Subcutaneous abdominal adipose tissue (tissue), 5 donors: ENCODE results near the gene MGA.

Source experiments
- H3K27ac ChIP-seq: one replicate; pipeline ENCODE4 v1.7.0; 2013; ENCODE audit warnings: low read depth, mild to moderate bottlenecking, inconsistent platforms, low read length, moderate library complexity
- H3K27me3 ChIP-seq, 5 donors: one replicate each; pipeline ENCODE4 v1.7.0; 2013; ENCODE audit warnings: low read length in 5 of 5, inconsistent platforms in 1 of 5; ENCODE audit not compliant: control insufficient read depth in 5 of 5, insufficient read depth in 4 of 5
- H3K36me3 ChIP-seq, 5 donors: one replicate each; pipeline ENCODE4 v1.7.0; 2013; ENCODE audit warnings: low read length in 5 of 5; ENCODE audit not compliant: control insufficient read depth in 5 of 5, insufficient read depth in 5 of 5
- H3K4me1 ChIP-seq, 5 donors: one replicate each; pipeline ENCODE4 v1.7.0; 2013; ENCODE audit warnings: low read length in 5 of 5, mild to moderate bottlenecking in 3 of 5, moderate library complexity in 1 of 5; ENCODE audit not compliant: control insufficient read depth in 5 of 5, insufficient read depth in 5 of 5
- H3K4me3 ChIP-seq, 5 donors: one replicate each; pipeline ENCODE4 v1.7.0; 2013; ENCODE audit warnings: low read length in 5 of 5, low read depth in 1 of 5
- H3K9ac ChIP-seq, 5 donors: one replicate each; pipeline ENCODE4 v1.7.0; 2013; ENCODE audit warnings: low read length in 5 of 5, mild to moderate bottlenecking in 4 of 5, moderate library complexity in 3 of 5
- H3K9me3 ChIP-seq, 5 donors: one replicate each; pipeline ENCODE4 v1.7.0; 2013; ENCODE audit warnings: low read length in 5 of 5; ENCODE audit not compliant: control insufficient read depth in 5 of 5
- donor health status: healthy.
- donor health status: healthy.
- donor health status: healthy.
- donor health status: healthy.
- donor health status: healthy.

Gene MGA

DNA sequence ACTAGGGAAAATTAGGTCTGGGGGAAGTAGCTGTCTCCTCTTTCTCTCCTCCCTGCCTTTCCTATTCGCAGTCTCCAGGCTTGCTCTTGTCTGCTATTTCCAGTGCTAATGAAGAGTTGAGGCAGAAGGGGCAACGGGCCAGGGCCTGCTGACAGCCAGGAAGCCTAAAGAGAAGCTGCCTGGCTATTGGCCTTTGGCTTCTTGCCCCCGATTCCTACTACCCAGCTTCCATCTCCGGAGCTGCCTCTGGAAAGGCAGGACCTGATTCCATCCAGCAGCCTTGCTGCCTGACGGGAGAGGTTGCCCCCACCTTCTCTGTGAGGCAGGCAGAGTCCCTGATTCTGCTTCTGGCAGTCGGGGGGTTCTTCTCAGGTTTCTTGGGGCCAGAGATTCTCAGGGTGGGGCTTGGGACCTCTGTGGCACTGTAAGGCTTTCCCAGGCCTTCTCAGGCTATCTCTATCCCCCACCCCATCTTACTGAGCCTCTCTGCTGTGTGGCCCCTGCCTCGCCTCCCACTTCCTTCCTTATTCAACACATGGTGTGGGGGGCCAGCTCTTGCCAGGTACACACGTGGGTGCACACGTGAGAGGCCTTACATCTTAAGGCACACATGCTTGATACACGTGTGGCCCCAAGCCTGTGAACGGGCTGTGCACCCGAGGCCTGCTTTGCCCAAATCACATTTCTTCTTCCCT is 149.5 kb downstream of the MGA start:
- Histone ChIP-seq H3K27ac (no peak overlapping the region), H3K9ac (no peak overlapping the region), H3K4me1 (peaks cover 0 to 13% (median 0%) of the 10 kb centered on the region in 5 donors), H3K36me3 (peaks cover 0 to 33% (median 29%) of the 10 kb centered on the region in 5 donors), H3K9me3 (no peaks in the 10 kb centered on the region), H3K27me3 (no peaks in the 10 kb centered on the region), H3K4me3 (no peak overlapping the region)

GRCh38 chr15:41810651-41811431 is 150.6 kb downstream of the MGA start:
- H3K27ac ChIP-seq: no peak overlapping the region
- no peaks in the 10 kb centered on the region for H3K27me3 ChIP-seq
- H3K4me1 ChIP-seq: peaks cover 0 to 13% (median 0%) of the 10 kb centered on the region in 5 donors
- no peaks in the 10 kb centered on the region for H3K9me3 ChIP-seq
- H3K4me3 ChIP-seq: no peak overlapping the region
- H3K36me3 ChIP-seq: peaks cover 0 to 40% (median 35%) of the 10 kb centered on the region in 5 donors
- no peak overlapping the region for H3K9ac ChIP-seq

- Histone ChIP-seq H3K36me3 (peaks cover 0 to 44% (median 38%) of the 10 kb centered on the region in 5 donors), H3K9me3 (no peaks in the 10 kb centered on the region), H3K9ac (no peak overlapping the region), H3K4me1 (peaks cover 0 to 13% (median 0%) of the 10 kb centered on the region in 5 donors), H3K27me3 (no peaks in the 10 kb centered on the region), H3K4me3 (no peak overlapping the region), H3K27ac (no peak overlapping the region)
Measured at GRCh38 chr15:41811432-41812195, 151.4 kb downstream of the MGA start.

- H3K9me3 ChIP-seq: no peaks in the 10 kb centered on the region
- H3K36me3 ChIP-seq: peaks cover 0 to 57% (median 50%) of the 10 kb centered on the region in 5 donors
- no peak overlapping the region for H3K27ac ChIP-seq
- H3K4me1 ChIP-seq: peaks cover 0 to 13% (median 0%) of the 10 kb centered on the region in 5 donors
- H3K9ac ChIP-seq: no peak overlapping the region
- H3K4me3 ChIP-seq: no peak overlapping the region
- H3K27me3 ChIP-seq: no peaks in the 10 kb centered on the region
Measured at GRCh38 chr15:41812820-41813375, 152.7 kb downstream of the MGA start.

DNA sequence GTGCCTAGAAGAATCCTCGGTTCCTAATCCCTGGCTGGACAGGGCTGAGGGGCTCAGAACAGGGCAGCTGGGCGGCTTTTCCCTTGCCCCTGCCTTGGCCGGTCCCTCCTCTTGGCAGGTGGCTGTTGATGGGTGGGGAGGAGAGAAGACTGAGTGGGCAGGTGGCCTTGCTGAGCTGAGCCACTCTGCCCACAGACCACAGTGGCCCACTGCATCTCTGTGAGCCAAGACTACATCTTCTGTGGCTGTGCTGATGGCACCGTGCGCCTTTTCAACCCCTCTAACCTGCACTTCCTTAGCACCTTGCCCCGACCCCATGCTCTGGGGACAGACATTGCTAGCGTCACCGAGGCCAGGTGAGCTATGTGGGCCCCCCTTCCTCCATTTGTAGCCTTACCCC is 153.2 kb downstream of the MGA start:
- H3K9me3 ChIP-seq: no peaks in the 10 kb centered on the region
- H3K4me3 ChIP-seq: no peak overlapping the region
- no peak overlapping the region for H3K9ac ChIP-seq
- H3K36me3 ChIP-seq: peaks cover 0 to 62% (median 56%) of the 10 kb centered on the region in 5 donors
- peaks cover 0 to 13% (median 0%) of the 10 kb centered on the region in 5 donors for H3K4me1 ChIP-seq
- H3K27ac ChIP-seq: no peak overlapping the region
- H3K27me3 ChIP-seq: no peaks in the 10 kb centered on the region

DNA sequence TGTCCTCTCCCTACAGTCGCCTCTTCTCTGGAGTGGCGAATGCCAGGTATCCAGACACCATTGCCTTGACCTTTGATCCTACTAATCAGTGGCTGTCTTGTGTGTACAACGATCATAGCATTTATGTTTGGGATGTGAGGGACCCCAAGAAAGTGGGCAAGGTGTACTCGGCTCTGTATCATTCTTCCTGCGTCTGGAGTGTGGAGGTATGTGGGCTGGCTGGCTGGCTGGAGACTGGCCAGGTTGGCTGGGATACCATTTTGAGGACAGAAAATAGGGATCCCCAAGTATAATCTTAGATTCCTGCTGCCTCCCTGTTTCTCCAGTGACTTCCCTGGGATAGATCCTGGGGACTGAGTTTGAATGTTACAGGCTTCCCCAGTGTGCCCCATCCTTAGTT is 154.3 kb downstream of the MGA start:
- Histone ChIP-seq H3K4me1 (peaks cover 0 to 9% (median 0%) of the 10 kb centered on the region in 5 donors), H3K27me3 (no peaks in the 10 kb centered on the region), H3K9ac (no peak overlapping the region), H3K27ac (no peak overlapping the region), H3K36me3 (peaks cover 0 to 72% (median 67%) of the 10 kb centered on the region in 5 donors), H3K4me3 (no peak overlapping the region), H3K9me3 (no peaks in the 10 kb centered on the region)

- Histone ChIP-seq H3K36me3 (peaks cover 0 to 95% (median 85%) of the 10 kb centered on the region in 5 donors), H3K9me3 (no peaks in the 10 kb centered on the region), H3K4me3 (no peak overlapping the region), H3K4me1 (no peaks in the 10 kb centered on the region), H3K27me3 (no peaks in the 10 kb centered on the region), H3K9ac (no peak overlapping the region), H3K27ac (no peak overlapping the region)
Measured at GRCh38 chr15:41816788-41817187, 156.6 kb downstream of the MGA start.

DNA sequence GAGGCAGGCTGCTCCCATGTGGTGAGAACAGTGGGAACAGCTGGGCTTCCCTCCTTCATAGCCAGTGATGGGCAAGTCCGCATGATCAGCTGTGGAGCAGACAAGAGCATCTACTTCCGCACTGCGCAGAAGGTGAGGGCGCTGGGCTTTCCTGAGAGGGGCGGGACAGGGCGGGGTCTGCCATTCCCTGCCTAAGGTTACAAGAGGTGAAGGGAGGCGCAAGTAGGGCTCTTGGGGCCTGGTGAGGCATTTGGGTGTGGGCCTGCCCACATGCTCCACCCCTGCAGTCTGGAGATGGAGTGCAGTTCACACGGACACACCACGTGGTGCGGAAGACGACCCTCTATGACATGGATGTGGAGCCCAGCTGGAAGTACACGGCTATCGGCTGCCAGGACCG is 157.1 kb downstream of the MGA start:
- Histone ChIP-seq H3K9ac (no peak overlapping the region), H3K27ac (no peak overlapping the region), H3K36me3 (peaks cover 0 to 95% (median 83%) of the 10 kb centered on the region in 5 donors), H3K4me1 (no peaks in the 10 kb centered on the region), H3K4me3 (no peak overlapping the region), H3K9me3 (no peaks in the 10 kb centered on the region), H3K27me3 (no peaks in the 10 kb centered on the region)

GRCh38 chr15:41817781-41818180 is 157.6 kb downstream of the MGA start:
- no peaks in the 10 kb centered on the region for H3K27me3 ChIP-seq
- H3K36me3 ChIP-seq: peaks cover 0 to 95% (median 83%) of the 10 kb centered on the region in 5 donors
- no peak overlapping the region for H3K27ac ChIP-seq
- H3K4me1 ChIP-seq: no peaks in the 10 kb centered on the region
- H3K4me3 ChIP-seq: no peak overlapping the region
- no peak overlapping the region for H3K9ac ChIP-seq
- H3K9me3 ChIP-seq: no peaks in the 10 kb centered on the region
